Posterior vena cava (tissue), 2 donors: ENCODE measurements around the gene TNFRSF11A. TPM values are rescaled to one million over a fixed set of nuclear protein-coding genes. Genes with fewer than 3 reads are reported as not detected.

Experiments
- DNase-seq: peaks from one replicate; pipeline ENCODE4 v3.0.0-alpha.2; 2020; ENCODE audit warnings: low spot score
- intact Hi-C, 2 donors: fragments of 100-400 bp; cut with DNase I; formaldehyde crosslinking; loops; one replicate each; pipeline versions ENCODE4 v1.14.1 to v1.14.2; 2022 to 2023
- total RNA-seq, 2 donors: library from RNA; stranded (reverse); fragmentation: NEBNext Ultra II Directional; extraction: Animal tissue kit (Norgen Biotek cat#: 25700); gene quantifications; one replicate each; pipeline ENCODE4 v1.2.1, GENCODE V29; 2021
- donor health status: DM: yes; HTN: yes; CAD: no.
- donor health status: DM: yes; HTN: yes; CAD: no.

Gene TNFRSF11A
- total RNA-seq, 2 donors from 2014 or later, result 7.2 to 11.1 TPM

DNA sequence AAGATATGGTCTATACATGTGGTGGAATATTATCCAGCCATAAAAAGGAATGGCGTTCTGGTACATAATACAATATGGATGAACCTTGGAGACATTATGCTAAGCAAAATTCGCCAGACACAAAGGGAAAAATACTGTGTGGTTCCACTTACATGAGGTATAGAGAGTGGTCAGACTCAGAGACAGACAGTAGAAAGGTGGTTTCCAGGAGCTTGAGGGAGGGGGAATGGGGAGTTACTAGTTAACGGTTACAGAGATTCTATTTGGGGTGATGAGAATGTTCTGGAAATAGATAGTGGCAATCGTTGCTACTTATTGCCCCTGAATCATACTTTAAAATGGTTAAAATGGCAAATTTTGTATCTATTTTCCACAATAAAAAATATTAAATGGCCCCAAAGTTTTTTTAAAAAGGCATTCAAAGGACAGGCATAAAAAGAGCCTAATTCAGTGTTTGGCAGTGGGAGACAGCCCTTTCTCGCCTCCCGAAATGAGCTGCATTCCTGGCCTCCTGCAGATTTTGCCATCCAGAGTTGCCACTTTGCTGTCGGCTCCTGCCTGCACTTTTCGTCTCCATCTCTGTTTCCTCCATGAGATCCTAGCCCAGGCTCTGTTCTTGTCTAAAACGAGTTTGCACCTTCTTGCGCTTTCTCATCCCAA lies 13.5 kb downstream of the TNFRSF11A start:
- no peak for DNase-seq
- intact Hi-C loops, result loop anchor here in 1 of 2 donors (10.0 kb wide), 1 partner anchor 56 kb away; no protein-coding TSS in a partner anchor

DNA sequence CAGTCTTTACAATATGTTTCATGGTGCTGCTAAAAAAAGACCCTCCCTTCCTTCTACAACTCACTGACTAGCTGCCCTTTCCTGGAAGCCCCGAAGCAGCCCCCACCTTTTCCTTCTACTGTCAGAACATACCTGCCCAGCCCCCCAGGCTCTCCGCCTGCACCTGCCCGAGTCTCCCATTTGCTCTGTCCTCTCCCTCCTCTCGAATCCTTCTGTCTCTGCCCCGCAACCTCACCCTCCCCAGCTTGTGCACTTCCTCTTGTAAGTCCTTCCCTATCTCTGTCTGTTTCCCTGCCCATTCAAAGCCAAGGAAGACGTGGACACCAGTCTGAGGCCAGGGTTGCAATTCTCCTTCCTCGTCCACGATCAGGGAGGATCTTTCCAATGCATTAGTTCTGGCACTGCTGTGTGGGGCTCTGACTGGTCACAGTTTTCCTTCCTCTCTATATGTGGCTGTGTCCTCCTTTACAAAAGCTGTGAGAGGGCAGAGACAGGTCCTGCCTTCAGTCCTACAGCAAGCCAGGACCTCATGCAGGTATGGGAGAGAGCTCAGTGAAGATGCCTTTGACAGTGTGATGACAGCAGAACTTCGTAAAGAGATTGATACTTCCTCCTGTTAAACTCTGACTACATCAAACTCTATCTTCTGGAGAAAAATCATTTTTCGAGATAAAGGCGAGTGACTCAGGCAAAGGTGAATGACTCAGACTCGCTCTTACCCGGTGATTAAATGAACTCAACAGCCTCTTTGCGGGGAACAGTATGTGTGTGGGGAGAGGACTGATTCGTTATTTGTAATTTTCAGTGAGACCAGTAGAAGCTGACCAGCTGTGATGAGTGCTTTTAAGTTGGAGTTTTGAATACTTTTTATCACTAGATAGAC lies 14.2 kb downstream of the TNFRSF11A start:
- intact Hi-C loops, result loop anchor here in 1 of 2 donors (10.0 kb wide), 1 partner anchor 55 kb away; no protein-coding TSS in a partner anchor
- no peak for DNase-seq

DNA sequence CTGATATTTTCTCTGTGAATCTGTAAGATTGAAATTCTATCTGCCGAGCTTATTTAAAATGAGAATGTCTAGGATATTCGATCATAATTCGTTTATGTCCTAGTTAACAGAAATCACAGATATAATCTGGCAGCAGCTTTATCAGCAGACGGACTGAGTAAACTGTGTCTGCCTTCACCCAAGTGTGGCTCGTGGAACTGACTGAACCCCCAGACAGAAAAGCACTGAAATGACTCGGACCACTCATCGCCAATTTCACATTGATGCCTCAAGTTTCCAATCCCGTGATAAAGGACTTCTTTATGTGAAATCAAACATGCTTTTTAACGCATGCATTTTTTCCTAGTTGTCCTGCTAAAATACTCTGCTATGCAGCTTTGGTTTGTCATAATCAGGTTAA lies 15.9 kb downstream of the TNFRSF11A start:
- intact Hi-C loops, result no loop called here
- no peak for DNase-seq

DNA sequence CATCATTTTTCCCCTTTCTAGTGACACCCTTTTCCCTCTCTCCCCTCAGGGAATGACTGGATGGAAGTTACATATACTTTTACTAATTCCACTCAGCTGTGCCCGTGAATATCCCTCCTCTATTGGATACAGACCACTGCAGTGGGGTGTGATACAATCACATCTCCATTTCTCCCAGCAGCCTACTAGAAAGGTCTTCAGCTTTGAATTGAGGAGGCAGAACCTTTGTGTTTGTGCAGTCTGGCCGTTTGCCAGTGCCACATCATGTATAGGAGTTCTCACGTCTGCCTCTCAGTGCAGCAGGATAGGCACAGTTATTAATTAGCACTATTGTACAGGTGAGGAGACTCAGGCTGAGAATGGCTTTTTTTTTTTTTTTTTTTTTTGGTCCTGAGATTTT lies 16.4 kb downstream of the TNFRSF11A start:
- DNase-seq, result no peak
- intact Hi-C loops, result no loop called here

DNA sequence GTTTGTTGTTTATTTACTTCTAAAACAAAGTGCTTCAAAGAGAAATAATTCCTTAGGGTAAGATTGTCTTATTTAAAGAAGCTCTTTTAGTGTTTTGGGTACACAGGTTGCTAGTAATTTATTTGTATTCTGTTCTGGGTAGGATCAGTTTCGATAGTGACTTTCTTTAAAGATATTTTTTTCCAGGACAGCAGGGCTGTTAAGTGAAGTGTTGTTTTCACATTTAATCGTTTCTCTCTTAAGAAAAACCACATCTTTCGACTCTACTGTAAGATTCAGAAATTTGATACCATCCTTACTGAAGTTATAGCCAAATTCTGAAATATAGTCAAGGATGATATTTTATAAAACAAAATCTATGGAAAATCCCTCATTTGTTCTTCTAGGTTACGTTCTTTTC lies 17.8 kb downstream of the TNFRSF11A start:
- intact Hi-C loops, result no loop called here
- DNase-seq, result no peak

DNA sequence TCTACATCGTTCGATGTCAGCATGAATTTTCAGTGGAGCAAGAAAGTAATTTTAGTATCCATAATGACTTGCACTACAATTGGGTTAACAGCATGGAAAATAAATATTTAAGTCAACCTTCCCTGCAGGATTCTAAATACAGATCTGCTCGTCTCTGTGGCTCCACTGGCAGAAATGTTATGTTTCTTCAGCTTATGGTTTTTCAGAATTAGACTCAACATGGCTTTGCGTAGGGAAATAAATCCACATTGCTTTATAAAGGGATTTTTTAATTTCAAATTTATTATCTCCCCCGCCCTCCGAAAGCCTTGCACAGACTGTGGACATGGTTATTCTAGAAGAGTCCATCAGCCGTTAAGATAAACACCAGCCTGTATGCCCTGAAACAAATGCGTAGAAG lies 18.2 kb downstream of the TNFRSF11A start:
- DNase-seq, result no peak
- intact Hi-C loops, result no loop called here

DNA sequence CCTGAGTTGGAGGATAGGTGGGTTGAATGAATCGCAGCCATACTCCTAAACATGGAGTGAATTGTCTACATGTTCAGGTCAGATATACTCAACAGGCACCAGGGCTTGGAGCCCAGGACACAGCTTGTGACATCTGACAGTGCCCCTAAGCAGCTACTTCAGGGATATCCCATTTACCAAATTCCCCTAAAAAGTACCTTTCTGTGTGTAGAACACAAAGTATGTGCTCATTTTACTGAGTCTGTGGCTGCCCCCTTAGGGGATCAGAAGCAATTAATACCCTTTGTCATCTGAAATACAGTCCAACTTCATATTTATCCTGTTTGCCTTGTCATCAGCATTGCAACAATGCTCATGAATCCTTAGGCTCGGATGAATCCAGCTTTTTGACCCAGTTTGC lies 20.8 kb downstream of the TNFRSF11A start:
- intact Hi-C loops, result no loop called here
- no peak for DNase-seq

DNA sequence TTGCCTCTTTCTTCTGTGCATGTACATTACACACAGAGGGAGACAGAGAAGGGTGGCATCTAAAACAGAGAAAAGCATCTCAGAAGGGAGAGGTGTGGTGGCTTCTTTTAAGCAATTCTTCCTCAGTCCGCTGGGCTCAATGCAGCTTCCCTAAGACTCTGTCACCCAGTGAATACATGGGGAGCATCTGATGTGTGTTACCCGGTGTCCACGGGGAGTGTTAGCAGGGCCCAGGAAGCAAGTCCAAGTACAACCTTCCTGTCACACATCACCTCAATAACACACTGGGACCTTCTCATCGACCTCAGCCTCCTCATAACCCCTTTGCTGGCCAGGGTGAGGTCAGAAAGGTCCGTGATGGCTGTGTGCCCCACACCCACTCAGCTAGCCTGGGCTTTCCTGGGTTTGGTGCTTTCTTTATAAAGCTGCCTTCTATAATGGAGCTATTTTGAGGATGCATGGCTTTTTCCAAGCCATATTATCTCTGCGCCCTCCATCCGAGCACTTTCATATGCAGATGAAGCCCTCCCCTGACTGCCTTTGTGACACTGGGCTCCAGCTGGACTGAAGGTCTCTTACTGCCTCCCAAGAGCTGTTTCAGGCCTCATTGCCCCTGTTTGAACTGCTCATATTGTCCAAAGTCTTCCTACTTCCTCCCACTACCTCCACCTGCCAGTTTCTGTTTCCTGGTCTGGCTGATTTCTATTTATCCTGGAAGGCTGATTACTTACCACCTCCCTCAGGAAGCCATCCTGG lies 21.4 kb downstream of the TNFRSF11A start:
- intact Hi-C loops, result no loop called here
- no peak for DNase-seq

DNA sequence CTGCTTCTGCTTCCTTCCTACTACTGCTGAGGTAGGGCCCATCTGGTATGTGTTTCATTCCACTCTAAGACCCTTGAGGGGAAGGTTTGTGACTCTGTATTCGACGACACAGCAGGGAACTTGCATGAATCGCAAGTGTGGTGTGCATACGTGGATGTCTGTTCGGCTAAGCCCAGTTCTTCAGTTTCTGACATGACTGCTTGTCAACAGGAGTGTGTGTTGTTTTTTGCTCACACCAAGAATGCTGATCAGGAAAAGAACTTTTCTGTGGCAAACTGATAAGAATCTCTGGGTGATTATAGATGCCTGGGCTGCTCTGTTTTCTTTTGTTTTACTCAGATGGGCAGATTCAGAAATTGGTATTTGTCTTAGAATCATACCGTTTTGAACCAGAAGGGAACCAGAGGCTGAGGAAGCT lies 22.0 kb downstream of the TNFRSF11A start:
- intact Hi-C loops, result no loop called here
- no peak for DNase-seq

DNA sequence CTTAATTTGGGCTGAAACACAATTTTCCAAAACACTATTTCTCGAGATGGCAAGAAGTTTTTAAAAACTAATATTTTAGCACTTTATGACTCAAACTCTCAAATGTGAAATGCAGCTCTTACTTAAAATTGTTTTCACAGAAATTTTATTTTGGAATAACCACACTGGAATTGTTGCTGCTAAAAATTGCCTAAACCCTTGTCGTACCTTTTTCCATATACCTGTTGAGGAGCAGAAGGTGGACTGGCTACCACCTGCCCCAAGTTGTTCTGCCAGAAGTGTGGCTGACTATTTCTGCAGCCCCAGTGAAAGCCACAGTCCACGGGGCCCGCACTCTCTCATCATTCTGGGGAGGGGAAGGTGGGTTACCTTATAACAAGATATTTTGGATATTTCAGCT lies 23.4 kb downstream of the TNFRSF11A start:
- DNase-seq, result no peak
- intact Hi-C loops, result no loop called here

DNA sequence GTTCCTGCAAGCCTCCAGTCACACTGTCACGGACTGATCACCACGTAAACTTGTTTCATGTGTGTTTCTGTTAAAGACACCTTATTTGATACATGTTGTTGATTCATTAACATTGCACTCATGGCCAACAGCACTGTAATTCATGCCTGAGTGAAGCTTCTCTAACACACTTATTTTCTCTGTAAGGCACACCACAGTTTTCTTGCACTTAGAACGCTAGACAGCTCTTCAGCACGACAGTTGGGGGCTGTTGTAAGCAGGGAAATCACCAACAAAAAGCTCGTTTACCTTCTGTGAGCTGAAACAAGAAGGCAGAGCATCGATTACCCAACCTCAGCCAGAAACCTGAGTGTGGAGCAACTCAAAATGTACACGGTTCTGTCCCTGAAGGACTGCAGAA lies 28.1 kb downstream of the TNFRSF11A start:
- intact Hi-C loops, result no loop called here
- DNase-seq, result no peak

DNA sequence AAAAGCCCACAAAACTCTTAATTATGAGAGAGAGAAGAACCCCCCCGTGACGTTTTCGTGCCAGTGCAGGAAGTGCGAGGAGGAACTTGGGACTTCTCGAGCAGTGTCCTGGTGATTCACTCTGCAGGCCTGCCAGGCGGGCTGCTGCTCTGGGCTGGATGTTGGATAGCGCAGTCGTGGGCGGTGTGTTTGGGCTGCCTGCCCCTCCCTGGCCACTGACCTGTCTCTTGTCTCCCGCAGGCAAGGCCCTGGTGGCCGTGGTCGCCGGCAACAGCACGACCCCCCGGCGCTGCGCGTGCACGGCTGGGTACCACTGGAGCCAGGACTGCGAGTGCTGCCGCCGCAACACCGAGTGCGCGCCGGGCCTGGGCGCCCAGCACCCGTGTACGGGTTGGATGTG lies 29.0 kb downstream of the TNFRSF11A start:
- DNase-seq, result peak; percentile 70
- intact Hi-C loops, result no loop called here

DNA sequence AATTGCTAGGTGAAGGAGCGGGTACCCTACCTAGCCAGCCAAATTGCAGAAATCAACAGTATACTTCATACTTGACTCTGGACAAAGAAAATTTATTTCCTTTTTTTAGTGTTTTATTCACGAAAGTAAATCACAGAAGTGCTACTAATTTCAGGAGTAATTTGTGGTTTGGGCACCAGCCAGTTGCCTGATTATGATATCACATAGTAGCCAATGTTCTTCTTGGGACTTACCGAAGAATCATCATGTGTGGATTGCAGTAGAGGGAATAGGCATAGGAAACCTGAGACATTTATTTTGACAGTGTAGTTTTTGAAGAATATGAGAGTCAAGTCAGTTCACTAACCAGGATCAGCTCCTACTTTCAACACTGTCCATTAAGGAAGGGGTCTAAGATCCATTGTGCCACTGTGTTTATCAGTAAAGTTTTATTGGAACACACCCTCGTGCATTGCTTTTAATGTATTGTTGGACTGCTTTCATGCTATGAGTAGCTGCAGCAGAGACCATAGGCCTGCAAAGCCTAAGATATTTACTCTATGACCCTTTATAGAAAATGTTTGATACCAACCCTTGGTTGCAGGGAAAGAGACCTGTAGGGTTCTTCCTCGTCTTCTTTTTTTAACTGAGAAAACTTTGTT lies 32.1 kb downstream of the TNFRSF11A start:
- intact Hi-C loops, result no loop called here
- no peak for DNase-seq

DNA sequence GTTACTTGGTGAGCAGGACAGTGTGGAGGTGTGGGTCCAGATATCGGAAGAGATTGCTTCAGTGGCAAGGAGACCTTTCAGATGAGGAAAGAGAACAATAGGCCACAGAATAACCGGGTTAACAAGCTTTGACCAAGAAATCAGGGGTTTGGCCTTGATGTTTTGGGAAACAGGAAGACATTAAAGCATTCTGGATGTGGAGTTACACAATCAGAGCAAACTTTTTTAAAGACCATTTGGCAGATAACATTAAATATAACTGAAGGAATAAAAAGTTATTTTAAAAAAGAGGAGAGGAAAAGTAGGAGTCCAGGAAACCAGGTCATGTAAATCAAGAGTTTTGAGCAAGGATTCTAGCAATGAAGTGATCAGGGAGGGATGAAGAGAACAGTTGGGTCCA lies 35.7 kb downstream of the TNFRSF11A start:
- intact Hi-C loops, result no loop called here

DNA sequence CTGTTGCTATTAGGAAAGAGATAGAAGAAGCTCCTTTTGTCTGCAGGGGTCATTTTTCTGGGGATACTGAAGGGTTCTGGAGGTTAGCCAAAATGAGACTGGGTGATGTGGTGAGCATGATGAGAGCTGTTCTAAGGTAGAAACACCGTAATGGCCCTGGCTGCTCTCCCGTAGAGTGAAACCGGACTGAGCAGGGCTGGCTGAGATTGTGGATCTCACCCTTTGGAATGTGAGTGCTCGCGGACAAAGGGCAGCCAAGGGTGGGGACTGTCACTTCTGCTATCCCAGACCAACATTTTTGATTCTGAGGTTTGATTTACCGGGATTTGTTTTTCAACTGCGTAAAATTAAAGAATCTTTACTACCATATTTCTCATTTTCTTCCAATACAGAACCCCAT lies 36.2 kb downstream of the TNFRSF11A start:
- intact Hi-C loops, result no loop called here
- DNase-seq, result no peak

More for the DNA sequence above, 35.7 kb downstream of the TNFRSF11A start:
- DNase-seq, result no peak

DNA sequence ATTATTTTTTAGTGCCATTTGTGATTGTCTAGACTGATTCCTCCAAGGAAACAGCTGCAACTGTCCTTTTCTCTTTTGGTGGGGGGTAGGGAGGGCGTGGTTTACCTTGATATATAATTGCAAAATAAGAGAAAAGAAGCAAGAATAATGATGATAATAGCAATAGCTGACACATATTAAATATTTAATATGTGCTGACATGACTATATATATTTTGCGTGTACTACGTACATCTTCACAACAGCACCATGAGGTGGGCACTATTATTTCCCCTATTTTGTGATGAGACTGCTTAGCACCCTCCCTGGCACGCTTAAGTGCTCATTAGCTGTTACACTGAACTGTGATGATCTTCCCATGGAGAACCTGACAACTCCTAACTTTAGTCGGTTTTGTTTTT lies 39.4 kb downstream of the TNFRSF11A start:
- intact Hi-C loops, result no loop called here
- DNase-seq, result no peak

DNA sequence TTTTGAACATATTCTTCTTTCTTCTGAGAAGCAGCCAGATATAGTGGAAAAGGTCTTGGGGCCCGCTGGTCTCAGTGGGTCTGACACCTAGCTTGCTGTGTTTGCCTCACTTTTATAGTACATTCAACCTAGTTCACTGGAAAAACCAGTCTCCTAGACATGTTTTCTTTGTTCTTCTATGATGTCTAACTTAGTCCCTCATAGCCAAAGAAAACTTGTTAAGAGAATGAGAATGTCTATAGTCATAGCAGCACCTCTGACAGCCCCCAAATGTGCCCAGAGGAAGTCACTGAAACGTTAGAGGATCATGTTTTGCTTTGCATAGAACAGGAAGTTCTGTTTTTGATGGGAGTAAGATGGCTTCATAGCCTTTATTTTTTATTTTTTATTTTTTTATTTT lies 40.3 kb downstream of the TNFRSF11A start:
- DNase-seq, result no peak
- intact Hi-C loops, result no loop called here

DNA sequence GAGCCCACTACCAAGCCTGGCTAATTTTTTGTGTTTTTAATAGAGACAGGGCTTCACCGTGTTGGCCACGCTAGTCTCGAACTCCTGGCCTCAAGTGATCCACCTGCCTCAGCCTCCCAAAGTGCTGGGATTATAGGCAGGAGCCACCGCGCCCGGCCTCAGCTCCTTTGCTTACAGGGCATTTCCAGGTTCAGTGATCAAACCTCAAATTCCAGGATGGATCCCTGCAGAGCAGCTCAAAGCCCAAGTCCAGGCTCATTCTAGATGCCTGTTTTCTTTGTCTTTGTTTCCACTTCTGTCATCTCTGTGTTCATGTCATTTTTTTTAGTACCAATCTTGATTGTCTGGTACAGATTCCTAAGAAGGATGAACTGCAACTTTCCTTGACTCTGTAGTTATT lies 41.9 kb downstream of the TNFRSF11A start:
- DNase-seq, result no peak
- intact Hi-C loops, result no loop called here

DNA sequence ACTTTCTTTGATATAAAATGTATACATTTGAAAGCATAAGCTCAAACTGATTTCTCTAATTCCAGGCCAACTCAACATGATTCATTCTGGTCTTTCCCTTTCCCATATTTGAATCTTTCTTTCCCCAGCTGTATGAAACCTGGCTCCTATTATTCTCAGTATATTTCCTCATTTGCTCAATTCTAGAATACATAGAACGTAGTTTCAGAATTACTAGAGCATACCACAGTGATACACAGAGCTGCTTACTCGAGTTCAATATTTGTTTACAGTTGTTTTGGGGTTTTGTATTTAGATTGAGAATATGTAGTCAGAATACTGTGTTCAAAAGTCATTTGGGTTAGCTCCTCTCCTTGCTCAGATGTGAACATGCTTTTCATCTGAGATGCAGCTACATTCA lies 43.0 kb downstream of the TNFRSF11A start:
- intact Hi-C loops, result no loop called here
- no peak for DNase-seq
